ENCODE results near the gene EGFR.
"Not testable (repeated sequence)": the region's sequence is repeated elsewhere in the genome, so short reads cannot be mapped to it uniquely, and the experiment has no call there.

Gene EGFR

DNA sequence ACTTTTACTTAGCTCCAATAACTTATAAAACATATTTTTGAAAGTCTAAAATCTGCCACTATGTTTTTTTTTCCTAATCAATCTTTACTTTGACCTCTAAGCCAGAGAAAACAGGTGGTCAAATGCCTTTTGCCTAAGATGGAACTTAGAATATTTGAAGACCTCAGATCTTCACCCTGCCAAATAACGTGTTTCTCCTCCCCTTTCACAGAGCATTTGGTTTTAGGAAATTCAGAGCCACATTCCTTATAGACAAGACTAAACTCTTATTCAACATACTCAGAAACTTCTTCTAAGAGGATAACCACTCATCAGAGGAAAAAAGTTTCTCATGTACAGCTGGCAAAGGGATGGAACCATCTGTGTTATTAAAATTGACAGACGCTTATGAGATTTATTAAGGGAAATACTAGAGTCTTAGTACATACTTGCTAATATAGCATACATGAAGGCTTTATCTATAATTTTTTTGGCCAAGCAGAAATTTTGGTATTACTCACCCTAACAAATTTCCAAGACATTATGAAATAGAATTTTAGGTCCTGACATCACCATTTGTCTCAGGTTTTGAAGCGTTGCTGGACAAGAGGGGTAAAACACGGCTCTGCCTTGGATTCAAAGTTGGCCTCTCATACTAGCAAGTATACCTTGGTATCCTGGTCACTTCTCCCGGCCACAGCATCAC, 2.6 kb upstream of the EGFR start:
- no peak for DNase-seq

DNA sequence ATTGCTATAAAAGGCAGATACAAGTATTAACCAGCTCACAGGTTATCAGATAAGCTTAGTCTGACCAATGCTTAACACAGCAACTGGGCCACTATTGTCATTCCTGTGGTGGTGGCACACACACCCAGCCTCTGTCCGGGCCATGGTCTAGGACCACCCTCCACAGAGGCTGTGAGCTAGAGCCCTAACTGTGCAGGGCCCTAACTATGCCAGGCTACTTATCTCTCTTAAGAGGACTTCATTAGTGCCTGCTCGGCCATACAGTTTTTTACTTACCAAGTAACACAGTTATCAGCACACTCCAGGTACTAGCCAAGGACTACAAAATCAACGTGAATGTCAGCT, 2.1 kb upstream of the EGFR start:
- DNase-seq, result no peak

DNA sequence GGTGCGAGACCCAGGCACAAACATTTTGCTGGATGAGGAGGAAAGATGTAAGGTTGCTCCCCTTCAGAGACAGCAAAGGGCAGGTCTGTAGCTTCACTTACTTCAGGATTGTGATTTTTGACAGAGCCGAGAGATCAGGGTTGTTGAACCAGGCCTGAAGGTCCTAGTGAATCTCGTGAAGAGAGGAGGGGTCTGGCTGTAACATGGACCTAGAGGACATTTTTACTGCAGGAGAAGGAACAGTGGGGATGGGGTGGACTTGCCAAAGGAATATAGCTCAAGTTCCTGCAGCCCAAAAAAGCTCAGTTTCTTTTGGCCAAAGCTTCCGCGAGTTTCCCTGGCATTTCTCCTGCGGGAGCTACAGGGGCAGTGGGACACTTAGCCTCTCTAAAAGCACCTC, 976 bp upstream of the EGFR start:
- no peak for DNase-seq

DNA sequence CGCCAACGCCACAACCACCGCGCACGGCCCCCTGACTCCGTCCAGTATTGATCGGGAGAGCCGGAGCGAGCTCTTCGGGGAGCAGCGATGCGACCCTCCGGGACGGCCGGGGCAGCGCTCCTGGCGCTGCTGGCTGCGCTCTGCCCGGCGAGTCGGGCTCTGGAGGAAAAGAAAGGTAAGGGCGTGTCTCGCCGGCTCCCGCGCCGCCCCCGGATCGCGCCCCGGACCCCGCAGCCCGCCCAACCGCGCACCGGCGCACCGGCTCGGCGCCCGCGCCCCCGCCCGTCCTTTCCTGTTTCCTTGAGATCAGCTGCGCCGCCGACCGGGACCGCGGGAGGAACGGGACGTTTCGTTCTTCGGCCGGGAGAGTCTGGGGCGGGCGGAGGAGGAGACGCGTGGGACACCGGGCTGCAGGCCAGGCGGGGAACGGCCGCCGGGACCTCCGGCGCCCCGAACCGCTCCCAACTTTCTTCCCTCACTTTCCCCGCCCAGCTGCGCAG, 424 bp downstream of the EGFR start:
- DNase-seq, result no peak

DNA sequence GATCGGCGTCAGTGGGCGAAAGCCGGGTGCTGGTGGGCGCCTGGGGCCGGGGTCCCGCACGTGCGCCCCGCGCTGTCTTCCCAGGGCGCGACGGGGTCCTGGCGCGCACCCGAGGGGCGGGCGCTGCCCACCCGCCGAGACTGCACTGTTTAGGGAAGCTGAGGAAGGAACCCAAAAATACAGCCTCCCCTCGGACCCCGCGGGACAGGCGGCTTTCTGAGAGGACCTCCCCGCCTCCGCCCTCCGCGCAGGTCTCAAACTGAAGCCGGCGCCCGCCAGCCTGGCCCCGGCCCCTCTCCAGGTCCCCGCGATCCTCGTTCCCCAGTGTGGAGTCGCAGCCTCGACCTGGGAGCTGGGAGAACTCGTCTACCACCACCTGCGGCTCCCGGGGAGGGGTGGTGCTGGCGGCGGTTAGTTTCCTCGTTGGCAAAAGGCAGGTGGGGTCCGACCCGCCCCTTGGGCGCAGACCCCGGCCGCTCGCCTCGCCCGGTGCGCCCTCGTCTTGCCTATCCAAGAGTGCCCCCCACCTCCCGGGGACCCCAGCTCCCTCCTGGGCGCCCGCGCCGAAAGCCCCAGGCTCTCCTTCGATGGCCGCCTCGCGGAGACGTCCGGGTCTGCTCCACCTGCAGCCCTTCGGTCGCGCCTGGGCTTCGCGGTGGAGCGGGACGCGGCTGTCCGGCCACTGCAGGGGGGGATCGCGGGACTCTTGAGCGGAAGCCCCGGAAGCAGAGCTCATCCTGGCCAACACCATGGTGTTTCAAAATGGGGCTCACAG, 1.1 kb downstream of the EGFR start:
- no peak for DNase-seq

DNA sequence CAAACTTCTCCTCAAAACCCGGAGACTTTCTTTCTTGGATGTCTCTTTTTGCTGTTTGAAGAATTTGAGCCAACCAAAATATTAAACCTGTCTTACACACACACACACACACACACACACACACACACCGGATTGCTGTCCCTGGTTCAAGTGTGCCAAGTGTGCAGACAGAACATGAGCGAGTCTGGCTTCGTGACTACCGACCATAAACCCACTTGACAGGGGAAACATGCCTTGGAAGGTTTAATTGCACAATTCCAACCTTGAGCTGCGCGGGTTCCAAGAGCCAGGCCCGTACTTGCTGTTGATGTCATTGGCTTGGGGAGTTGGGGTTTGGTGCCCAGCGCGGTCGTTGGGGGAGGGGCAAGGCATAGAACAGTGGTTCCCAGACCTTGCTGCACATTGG, 1.7 kb downstream of the EGFR start:
- no peak for DNase-seq

DNA sequence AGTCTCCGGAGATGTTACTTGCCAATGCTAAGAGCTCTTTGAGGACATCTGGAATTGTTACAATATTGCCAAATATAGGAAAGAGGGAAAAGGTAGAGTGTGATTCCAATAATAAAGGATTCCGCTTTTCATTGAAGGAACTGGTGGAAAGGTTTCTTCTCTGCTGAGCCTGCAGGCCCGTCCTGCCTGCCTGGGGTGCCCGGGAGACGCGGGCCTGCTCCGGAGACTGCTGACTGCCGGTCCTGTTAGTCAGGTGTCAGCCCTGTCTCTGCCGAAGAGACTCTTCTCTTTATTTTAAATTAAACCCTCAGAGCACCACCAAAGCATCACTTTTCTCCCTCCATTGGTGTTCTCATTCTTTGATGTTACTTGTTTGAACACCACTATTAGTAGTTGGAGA, 2.2 kb downstream of the EGFR start:
- DNase-seq, result no peak

DNA sequence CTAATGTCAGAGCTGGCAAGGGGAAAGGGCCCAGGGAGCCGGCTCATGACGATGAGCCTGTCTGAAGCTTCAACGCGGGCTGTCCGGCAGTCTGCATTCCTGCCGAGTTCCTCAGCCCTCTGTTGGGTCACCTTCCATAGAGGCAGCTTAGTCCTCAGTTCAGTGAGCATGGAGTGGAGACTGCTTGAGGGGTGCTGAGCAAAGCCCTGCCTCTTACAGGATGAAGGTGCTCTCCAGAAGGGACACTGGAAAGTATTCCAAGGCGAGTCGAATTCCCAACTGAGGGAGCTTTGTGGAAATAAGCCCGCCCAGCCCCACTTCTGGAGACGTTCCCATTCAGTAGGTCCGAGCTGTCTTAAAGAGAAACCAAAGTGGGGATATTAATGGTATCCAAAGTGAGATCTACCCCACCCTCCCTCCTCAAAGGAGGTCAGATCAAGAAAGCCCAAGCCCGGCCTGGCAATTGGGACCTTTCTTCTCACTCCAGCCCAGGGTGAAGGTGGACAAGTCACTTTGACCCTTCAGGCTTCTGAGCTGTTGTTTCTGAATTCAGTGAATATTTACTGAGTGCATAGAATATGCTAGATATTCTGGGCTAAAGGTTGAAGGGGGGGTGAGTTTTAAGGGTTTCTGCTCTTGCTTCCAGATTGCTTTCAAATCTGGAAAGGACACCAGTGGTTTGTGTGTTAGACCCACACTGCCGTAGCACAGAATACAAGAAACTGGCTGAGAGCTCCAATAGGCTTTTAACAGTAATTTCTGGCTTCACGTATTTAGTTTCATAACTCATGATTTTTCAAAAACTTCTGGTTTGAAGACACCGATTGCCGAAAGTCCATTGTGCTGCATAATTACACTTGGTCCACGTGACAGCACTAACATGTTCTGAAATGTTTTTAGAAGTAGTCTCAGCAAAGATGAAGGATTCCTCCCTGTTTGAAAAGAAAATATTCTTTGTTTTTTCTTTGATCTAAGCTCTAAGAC, 3.5 kb downstream of the EGFR start:
- DNase-seq, result no peak

DNA sequence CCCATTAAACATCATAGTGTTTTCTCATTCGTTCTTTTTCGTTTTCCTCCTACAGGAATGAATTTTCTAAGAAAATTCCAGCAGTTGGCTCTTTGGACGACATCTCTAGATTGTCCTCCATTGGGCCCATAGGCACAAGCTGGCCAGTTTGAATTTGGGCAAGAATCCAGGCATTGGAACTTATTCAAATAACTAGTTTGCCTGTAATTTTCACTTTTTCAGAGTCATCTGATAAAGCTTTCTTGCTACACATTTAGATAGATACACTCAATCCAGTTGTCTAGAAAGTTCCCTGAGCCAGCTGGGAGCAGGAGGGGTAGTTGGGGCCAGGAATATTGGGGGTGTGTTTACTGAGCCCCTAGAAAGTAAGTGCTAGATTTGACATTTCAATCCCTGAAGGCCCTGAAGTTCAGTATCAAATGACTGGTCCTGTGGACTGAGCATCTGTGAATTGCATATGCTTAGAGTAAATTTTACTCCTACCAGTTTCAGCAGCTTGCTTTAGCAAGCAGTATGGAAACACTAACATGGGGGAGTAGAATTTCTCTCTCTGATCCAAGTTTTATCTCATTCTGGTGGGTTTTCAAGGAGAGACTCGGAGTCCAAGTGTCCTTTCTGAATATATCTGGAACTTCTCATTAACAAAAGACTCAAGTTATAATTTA, 5.2 kb downstream of the EGFR start:
- DNase-seq, result no peak

DNA sequence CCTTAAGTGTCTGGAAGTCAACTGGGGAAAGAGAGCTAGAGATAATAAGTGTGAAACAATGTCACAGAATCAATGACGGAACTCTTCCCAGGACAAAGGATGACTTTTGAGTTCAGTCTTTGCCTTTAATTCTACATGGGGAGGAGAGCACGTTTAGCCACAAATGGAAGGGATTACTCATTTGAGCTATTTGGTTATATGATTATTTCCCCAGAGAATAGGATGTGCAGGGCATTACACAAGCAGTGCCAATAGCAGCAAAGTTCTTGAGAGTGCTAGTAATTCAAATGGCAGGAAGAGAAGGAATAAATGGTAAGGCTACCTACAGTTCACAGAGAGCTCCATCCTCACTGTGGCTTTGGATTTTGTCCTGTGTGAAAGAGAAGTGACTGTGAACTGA, 6.0 kb downstream of the EGFR start:
- no peak for DNase-seq

DNA sequence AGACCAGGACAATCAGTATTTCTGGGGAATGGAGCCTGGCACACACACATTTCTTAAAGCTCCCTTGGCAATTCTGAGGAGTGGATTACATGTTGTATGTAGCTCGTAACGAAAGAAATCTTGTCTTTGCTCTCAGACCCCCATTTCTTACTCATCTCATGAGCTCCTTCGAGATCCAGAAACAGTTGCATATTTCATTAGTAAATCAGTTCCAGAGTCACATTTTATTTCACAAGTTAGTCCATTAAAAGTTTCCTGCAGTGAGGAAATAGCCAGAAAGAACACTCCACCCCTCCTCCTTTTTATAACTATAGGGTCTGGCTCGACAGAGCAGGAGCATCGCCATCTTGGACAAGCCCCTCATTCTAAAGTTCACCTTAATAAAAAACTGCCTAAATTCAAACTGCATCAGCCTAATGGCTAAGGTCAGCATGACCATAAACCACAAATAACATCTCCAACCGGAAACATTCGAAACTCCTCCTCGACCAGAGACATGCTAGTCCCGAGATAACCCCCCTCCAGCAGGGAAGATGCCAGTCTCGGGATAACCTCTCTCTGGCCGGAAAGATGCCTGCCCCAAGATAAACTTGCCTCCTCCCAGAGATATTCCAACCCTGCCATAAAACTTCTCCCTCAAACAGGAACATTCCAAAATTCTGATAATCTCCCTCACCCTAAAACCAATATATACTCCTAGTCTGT, 7.4 kb downstream of the EGFR start:
- no peak for DNase-seq

DNA sequence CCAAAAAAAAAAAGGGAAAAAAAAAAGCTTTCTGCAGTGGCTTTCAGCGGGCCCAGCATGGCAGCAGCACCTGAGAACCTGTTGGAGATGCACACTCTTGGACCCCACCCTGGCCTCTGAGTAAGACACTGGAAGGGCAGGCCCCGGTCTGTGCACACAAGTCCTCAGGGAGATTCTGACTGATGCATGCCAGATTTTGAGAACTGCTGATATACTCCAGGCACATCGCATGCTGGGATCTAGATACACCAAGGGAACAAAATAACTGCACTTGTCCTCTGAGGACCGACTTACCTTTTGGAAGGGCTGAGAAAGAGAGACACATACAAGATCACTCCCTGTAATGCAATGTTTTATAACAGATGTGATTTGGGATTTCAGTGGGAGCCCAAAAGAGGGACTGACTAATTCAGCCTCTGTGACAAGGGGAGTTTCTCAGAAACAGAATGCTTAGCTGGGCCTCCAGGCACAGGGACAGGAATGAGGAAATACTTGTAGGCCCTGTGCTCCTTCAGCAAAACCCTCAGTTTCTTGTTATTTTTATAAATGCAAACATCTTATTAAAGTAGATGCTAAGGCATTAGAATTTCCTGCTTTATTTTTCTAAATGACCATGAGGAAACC, 8.2 kb downstream of the EGFR start:
- DNase-seq, result no peak

DNA sequence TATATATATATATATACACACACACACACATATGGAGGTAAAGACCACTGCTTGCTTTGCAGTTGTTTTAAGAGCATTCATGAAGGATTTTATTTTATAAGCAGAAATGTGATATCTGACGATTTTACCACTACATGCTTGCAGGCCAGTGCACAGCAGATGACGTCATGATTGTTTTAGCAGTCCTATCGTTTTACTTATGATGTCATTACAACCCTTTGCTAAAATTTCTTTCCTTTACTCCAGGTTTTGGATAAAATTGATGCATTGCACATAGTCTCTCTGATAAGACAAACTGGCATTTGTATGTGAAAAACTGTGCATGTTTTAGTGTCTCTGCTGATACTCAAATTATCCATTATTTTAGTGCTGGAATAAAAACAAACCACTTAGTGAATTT, 9.2 kb downstream of the EGFR start:
- DNase-seq, result no peak

DNA sequence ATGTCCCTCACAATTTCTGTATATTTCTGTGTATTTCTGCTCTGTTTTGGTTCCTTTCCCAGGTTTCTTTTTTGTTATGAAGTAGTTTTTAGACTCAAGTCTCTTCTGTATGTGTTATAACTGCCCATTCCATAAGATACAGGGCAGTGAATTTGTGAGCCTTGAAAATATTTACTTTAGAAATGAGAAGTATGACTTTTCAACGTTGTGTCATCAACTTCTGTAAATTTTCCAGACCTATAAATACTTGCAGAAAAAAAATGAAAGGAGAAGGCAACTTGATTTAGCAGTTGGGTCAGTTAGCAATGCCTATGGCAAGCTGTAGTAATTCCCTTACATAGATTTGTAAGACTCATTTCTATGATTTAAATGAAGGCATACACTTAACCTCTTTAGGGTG, 11.5 kb downstream of the EGFR start:
- DNase-seq, result no peak

DNA sequence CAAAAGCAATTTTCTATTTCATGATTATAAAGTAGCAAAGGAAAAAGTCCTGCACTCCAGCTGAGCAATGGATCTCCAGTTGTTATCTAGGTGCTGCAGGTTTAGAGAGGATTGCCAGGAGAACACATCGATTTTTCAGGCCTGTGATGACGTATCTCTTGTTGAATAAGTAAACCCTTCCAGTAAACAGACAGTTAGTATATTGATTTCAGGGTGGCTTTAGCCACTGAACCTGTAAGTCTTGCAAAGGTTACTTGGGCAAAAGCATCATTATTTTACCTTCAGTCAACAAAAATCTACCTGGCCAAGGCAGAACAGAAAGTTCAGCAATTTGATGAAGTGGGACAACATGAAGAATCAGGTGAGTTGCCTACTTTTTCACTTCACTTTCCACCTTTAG, 12.3 kb downstream of the EGFR start:
- no peak for DNase-seq

DNA sequence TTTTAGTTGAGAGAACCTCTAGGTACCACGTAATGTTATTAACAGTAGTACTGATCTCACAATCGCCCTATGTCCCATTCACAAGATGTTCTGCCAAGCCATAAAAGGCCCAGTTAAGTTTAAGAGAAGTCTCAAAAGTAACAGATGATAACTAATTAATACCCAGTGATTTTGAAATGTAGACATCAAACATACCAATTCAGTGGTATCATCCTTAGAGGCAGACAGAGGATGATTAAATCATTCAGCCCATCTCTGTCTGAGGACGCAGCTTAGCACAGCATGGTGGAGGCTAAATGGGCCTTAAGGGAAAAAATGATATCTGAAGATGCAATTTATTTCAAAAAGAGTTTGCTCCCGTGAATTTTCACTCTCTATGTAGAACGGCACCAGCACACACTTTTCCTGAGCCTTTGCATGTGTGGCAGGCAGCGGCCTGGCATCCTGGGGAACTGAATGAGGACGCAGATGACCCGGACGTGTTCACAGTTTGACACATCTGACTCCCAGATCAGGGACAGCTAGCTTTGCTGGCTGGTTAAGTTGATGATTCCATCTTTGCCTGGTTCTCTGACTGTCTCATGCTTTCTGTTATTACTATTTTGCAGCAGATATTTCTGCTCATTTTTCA, 13.4 kb downstream of the EGFR start:
- DNase-seq, result no peak

DNA sequence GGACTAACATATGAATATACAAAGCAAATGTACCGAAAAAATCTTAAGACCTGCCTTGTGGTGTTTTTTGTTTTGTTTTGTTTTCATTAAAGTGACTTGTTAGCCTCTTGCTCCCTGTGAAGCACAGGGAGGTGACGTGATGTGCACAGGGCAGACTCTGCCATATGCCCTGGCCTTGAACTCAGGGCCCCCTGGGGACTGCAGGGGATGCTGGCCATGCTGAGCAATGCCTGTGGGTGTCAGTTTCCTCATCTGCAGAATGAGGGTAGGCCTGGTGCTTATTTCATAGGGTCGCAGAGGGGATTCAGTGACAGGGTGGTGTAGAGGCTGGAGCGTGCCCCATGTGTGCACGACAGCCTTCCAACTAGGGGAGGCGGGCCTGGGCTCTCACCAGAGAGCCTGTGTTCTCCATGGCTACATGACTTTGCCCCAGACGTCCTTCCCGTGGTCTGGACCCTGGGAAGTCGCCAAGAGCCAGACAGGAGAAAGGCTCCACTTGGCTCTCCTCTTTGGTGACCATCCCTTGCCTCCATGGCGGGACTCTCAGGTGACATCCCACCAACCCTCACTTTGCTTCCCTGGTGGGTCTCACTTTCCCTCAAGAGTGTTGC, 14.5 kb downstream of the EGFR start:
- no peak for DNase-seq

DNA sequence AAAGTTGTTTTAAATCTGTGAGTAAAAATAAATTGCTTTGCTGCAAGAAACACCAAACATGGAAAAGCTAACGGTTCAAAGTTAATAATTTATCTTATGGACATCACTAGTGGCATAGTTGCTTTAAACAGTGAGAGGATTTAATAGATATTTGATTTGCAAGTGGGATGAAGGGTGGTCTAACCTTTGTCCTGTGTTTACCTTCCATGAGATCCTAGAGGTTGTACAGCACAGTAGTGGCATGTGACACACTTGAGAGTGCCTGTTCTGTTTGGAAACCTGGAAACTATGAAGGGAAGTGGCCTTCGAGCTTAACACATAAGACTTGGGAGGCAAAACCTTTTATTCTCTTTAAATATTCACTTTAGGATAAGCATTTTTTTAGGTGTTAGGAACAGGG, 16.0 kb downstream of the EGFR start:
- no peak for DNase-seq

DNA sequence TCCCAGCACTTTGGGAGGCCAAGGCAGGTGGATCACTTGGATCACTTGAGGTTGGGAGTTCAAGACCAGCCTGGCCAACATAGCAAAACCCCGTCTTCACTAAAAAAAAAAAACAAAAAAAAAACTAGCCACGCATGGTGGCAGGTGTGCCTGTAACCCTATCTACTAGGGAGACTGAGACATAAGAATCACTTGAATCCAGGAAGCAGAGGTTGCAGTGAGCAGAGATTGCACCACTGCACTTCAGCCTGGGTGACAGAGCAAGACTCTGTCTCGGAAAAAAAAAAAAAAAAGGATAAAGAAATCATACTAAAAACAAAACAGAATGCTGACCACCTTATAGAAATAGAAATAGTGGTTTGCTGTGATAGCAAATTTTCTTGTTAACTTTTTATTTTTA, 16.6 kb downstream of the EGFR start:
- DNase-seq, result not testable (repeated sequence)

DNA sequence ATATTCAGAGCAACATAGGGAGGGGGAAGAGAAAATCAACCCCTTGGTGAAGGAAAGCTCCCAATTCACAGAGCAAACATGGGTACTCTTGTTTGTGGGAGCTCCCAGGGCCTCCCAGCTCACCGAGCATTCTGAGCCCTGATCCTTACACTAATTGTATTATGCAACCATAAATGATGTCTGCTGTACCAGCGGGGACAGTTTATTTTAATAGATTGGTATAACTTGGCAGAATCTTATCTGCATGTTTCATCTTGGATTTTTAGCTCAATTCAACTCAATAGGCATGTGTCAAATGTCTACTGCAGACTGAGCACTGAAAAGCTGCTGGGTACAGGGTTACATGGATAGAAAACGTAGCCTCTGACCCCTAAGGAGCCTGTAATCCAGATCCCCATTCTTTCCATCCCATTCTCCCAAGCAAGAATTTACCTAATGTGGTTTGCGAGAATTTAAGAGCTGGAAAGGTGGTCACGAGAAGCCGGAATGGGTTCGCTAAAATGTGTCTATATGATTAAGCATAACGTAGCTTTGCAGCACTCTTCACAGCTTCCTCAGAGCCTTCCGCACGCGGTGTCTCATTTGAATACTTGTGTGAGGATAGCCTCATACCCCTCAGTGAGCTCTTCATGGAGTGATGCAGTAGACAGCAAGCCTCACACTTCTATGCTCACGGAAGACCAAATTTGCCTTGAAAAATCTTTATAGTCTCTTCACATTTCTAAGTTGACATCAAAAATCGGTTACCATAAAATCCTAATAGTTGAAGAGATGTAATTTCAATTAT, 18.3 kb downstream of the EGFR start:
- no peak for DNase-seq

Data from CD4-positive, alpha-beta T cell treated with Interleukin-15 for 1 hour (primary cell).